Stimulated activated CD4-positive, alpha-beta T cell treated with anti-CD3 and anti-CD28 coated beads, TNF-alpha, amount 100 ng/mL, for 1 hour (primary cell): Measurements from ENCODE around the gene ARF5.
"Not testable (repeated sequence)": the region's sequence is repeated elsewhere in the genome, so short reads cannot be mapped to it uniquely, and the experiment has no call there.

Source experiments
- DNase-seq, 3 donors: peaks; one replicate each; pipeline ENCODE4 v3.0.0-alpha.2; 2020; ENCODE audit warnings: low read depth in 3 of 3, low spot score in 1 of 3

The ARF5 gene

GRCh38 chr7:127588019-127588696 is at the start of gene ARF5:
TSS of gene ARF5 (plus strand) at chr7:127588411. CDS start at chr7:127588499, 88 bp downstream.
- peak; percentile 59 to 91 (median 79) for DNase-seq

DNA sequence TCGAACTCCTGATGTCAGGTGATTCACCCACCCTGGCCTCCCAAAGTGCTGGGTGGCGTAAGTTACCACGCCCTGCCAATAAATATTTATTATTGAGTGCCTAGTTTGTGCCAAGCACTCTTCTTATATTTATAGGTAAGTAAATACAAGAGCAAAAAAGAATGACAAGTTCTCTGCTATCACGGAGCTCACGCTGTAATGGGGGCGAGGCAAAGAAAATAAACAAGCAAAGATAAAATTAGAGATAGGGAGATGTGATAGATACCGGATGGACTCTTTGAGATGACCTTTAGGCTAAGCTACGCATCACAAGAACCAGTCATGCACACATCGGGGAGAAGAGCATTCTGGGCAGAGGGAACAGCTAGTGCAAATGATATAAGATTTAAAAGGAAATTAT is 49.1 kb upstream of the ARF5 start:
- no peak for DNase-seq

DNA sequence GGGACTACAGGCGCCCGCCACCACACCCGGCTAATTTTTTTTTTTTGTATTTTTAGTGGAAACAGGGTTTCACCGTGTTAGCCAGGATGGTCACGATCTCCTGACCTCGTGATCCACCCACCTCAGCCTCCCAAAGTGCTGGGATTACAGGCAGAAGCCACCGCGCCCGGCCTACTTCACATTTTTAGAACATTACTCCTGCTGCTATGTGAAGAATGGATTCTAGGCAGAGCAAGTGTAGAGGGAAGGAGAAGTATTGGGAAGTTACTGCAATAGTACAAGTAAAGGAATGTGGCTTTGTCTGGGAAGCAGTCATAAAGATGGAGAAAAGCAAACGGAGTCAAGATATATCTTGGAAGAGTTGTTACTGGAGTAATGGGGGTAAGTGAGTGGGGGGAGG is 47.8 kb upstream of the ARF5 start:
- DNase-seq = not testable (repeated sequence)

DNA sequence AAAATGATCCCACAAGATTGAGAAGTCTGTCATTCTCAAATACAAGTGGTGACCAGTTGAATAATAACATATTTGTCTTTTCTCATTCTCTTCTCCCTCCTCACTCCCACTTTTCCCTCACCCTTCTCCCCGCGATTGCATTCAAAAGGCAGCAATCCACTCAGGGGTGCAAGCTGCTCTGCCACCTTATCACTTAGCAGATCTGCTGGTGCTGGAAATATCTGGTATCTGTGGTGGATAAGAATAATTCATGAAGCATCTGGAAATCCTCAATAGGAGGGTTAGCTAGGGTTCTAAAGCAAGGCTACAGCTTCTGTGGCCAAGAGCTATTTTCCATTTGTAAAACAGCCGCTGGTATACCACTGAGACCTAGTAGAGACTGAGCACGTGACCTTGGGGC is 46.7 kb upstream of the ARF5 start:
- DNase-seq = no peak

DNA sequence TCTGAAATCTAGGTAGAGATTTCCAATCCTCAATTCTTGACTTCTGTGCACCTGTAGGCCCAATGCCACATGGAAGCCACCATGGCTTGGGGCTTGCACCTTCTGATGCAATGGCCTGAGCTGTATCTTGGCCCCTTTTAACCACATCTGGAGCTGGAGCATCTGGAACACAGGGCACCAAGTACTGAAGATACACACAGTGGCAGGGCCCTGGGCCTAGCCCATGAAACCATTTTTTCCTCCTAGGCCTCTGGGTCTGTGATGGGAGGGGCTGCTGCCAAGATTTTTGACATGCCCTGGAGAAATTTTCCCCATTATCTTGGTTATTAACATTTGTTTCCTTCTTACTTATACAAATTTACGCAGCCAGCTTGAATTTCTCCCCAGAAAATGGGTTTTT is 41.9 kb upstream of the ARF5 start:
- DNase-seq = no peak

- no peak for DNase-seq
Observed at GRCh38 chr7:127550247-127550646, 38.0 kb upstream of the ARF5 start.

- DNase-seq = no peak
Observed at GRCh38 chr7:127551941-127552340, 36.3 kb upstream of the ARF5 start.

- no peak for DNase-seq
Observed at GRCh38 chr7:127556404-127556803, 31.8 kb upstream of the ARF5 start.

GRCh38 chr7:127557803-127558202 is 30.4 kb upstream of the ARF5 start:
- no peak for DNase-seq

GRCh38 chr7:127566242-127566641 is 22.0 kb upstream of the ARF5 start:
- no peak for DNase-seq

GRCh38 chr7:127568034-127568433 is 20.2 kb upstream of the ARF5 start:
- DNase-seq = not testable (repeated sequence)

DNA sequence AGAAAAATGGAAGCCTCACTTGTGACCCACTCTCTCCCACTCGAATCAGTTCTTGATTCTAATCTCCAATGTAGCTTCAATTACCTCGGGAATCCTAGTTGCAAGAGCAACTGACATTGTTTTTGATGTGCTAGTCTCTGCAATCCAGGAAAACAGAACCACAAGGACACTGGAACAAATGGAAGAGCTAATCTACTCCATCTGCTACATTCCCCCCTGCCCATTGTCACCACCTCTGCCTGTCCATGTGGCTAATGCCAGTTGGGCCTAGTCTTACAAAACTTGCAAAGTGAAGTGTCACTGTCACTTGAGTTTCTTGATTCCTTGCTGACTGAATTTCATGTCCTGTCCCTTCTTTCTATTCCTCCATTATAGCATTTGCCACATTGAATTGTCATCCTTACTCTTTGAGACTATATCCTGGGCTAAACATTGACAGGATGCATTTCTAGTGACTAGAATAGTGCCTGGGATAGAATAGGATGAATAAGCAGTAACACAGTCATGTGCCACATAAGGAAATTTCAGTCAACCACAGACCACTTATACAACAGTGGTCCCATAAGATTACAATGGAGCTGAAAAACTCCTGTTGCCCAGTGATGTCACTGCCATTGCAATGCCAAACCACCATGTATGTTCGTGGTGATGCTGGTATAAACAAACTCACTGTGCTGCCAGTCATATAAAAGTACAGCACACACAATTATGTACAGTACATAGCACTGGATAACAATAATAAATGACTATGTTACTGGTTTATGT is 16.3 kb upstream of the ARF5 start:
- DNase-seq = no peak

DNA sequence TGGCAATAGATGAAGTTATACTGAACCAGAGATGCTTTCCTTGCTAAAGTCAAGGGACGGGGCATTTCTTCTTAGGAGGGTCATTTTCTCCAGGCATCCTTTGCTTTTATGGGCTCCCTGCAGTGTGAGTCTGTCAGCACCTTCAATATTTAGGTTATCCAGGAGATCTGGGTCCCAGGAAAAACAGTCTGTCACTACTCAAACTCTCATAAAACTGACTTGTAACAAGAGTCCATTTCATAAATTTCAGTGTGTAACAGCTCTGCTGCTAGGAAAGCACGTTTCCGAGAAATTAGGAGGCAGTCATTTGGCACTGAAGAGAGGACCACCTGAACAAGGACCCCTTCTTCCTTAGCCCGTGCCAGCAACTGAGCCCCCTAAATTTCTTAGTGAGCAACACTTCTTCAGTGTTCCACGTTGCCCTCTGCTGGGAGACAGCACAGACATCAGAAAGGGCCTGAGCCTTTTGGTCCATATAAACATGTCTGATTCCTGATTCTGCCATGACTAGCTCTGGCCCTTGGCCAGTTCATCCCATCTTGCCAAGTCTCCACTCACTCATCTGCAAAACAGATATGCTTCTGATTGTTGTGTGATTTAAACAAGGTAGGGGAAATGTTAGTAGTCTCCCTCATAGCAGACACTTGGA is 10.1 kb upstream of the ARF5 start:
- DNase-seq = no peak

DNA sequence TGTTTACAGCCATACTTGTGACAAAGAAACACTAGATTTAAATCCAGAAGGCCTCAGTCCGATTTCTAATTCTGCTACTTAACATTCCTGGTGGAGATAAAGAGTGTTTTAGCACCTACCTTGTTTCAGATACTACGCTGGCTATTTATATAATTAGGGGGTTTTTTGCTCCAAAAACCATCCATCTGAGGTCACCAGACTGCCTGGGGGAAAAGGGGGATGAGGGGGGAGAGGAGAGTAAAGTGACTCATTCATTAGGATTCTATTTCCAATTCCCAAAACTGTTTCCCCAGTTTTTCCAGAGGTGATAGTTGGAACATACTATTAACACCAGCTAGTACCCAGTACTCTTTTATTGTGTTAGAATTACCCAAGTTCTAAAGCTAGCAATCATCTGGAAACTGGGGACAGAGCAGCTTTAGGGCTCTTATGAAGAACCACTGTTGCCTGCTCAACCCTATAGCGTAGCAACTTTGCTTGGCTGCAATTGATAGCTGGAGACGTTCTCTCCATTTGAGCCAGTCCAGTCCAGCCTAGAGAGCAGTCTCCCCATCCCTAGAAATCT is 9.4 kb upstream of the ARF5 start:
- no peak for DNase-seq

DNA sequence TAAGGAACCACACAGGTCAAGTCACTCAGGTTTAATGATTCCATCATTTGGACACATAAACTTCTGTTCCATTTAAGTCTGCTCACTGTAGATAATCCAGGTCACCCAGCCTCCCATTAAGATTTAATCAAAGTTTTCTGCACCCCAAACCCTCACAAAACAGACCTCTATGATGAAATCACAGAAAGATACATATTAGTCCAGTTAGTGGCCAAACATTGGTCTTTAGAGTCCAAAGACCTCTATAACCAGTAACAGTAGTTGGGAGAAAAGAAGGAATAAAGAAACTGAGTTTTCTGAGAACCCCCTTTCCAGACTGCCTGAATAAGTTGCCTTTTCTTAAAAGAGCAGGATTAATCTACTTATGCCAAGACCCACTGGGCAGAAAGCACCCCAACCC is 7.6 kb upstream of the ARF5 start:
- no peak for DNase-seq

- no peak for DNase-seq
Observed at GRCh38 chr7:127581716-127582115, 6.5 kb upstream of the ARF5 start.

DNA sequence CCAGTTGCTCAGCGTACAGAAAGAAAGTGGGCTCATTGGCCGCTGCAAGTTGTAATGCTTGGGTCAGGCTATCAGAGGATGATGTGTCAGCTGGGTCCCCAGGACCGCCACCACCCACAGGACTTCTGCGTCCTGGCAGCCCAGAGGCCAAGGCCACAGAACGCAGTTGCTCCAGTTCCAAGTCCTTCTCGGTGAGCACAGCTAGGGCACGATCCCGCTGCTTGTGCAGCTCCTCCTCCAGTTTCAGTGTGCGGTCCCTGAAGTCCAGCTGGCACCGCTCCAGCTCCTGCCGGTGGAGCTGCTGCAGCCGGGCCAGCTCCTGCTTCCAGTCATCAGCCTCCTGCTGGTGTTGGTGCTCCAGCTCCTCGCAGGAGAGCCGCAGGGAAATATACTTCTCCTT is 5.8 kb upstream of the ARF5 start:
- no peak for DNase-seq

DNA sequence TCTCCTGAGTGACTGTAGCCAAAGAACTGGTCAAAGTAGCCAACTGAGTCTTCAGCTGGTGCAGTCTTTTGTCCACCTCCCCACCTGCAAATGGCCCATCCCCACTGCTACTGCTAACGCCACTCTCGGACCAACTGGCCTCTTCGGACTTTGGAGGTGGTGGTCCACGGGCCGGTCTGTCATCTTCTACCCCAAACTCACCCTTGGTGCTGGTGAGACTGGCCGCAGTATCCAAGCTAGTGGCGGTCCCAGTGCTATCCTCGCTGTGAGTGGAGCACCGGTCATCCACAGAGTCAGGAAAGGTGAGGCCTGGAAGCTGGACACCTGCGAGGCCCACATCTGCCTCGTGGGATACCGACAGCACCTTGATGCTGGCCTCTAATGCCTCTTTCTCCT is 3.6 kb upstream of the ARF5 start:
- no peak for DNase-seq

DNA sequence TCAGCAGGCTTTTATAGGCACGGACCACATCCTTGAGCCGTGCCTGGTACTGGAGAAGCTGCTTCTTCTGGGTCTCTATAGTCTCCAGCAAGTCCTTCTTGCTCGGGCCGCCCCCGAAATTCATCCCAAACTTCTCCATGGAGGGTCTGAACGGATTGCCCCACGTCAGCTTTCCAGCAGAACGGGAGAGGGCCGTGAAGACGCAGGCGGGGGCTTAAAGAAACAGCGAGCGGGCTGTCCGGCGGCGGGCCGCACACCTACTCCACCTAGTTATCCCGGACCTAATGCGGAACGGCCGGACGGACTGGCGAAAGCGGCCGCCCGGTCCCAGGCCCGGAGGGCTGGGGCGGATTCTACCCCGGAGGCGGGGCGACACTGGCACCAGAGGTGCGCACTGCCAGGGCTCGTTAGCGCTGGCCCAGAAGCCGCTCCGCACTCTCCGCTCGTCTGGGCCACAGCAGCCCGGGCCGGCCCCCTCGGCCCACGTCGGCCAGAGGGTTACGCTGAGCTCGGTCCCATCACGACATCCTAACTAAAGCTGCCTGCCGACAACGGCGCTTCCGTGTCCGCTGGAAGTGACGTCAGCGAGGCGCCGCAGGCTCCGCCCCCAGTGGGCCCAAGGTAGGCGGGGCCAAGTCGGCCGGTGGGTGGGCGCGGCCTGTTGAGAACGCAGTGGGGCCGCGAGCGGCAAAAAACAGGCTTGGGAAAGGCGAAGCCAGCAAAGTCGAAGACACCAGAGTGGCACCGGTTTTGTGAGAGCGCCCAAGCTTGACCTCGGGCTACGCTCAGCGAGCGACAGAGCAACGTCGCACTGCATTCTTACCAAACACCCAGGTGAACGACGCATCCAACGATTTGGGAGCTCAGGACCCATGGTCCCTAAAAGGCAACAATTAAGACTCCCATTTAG is 2.9 kb upstream of the ARF5 start, which contains the start of gene GCC1:
Gene GCC1 (minus strand): TSS at position 553 of the 910 bp plus-strand sequence. CDS start 414 bp downstream, at position 139.
- DNase-seq = peak; percentile 74 to 95 (median 89)

- DNase-seq = no peak
Observed at GRCh38 chr7:127586346-127586745, 1.9 kb upstream of the ARF5 start.

DNA sequence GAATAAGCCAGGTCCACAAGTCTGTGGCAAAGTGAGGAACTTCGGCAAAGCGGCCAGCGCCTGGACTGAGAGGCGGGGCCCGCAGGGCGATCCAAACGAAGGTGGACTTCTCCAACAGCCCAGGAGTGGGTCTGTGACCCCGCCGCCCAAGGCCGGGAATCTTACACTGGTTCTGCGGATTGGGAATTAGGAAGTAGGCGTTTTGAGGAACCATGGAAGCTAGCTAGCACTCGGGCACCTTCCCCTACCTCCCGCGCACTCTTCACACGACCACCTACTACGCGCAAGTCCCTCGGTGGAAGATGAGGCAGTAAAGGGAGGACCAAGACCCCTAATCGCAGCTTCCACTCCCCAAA is 570 bp upstream of the ARF5 start:
- DNase-seq = no peak
